OCI-LY7 (cell line): ENCODE measurements around the gene TMBIM1.

Experiments used
- EZH2phosphoT487 ChIP-seq: fragments of 200-600 bp; sonication (generic); IDR thresholded peaks from 2 replicates; pipeline ENCODE4 v1.6.1; 2018; ENCODE audit warnings: low read depth, borderline replicate concordance, mild to moderate bottlenecking, mixed run types, antibody characterized with exemption, low read length, moderate library complexity, mixed read lengths
- TF ChIP-seq, protein P1 (sequence below): fragments of 200-600 bp; sonication (generic); conservative IDR thresholded peaks from 2 replicates; pipeline ENCODE4 v1.5.1; 2014; ENCODE audit warnings: mild to moderate bottlenecking, antibody characterized with exemption, low read length, moderate library complexity, mixed read lengths

DNA sequence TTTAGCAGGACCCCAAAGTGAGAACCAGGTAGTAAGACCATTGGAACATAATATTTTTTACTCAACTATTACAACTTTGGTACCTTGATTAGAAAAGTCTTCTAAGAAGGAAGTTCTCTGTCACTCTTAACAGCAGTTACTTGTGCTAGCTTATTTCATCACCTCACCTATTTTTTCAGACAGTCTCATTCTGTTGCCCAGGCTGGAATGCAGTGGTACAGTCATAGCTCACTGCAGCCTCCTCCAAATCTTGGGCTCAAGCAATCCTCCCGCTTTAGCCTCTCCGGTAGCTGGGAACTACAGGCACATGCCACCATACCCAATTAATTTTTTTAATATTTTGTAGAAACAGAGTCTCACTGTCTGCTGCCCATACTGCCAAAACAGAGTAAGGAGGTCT, 57.3 kb downstream of the TMBIM1 start:
- TF ChIP-seq, protein P1, sequence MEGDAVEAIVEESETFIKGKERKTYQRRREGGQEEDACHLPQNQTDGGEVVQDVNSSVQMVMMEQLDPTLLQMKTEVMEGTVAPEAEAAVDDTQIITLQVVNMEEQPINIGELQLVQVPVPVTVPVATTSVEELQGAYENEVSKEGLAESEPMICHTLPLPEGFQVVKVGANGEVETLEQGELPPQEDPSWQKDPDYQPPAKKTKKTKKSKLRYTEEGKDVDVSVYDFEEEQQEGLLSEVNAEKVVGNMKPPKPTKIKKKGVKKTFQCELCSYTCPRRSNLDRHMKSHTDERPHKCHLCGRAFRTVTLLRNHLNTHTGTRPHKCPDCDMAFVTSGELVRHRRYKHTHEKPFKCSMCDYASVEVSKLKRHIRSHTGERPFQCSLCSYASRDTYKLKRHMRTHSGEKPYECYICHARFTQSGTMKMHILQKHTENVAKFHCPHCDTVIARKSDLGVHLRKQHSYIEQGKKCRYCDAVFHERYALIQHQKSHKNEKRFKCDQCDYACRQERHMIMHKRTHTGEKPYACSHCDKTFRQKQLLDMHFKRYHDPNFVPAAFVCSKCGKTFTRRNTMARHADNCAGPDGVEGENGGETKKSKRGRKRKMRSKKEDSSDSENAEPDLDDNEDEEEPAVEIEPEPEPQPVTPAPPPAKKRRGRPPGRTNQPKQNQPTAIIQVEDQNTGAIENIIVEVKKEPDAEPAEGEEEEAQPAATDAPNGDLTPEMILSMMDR = no peak
- TF ChIP-seq EZH2phosphoT487 = no peak
